HG02588 (cell line): ENCODE data around the gene KIF5C.

Source experiments
- ATAC-seq: cut with Tn5 transposase; IDR thresholded peaks from one replicate; pipeline ENCODE4 v1.9.1; 2021; ENCODE audit warnings: mild to moderate bottlenecking, moderate library complexity; ENCODE audit not compliant: unreplicated experiment

KIF5C gene

DNA sequence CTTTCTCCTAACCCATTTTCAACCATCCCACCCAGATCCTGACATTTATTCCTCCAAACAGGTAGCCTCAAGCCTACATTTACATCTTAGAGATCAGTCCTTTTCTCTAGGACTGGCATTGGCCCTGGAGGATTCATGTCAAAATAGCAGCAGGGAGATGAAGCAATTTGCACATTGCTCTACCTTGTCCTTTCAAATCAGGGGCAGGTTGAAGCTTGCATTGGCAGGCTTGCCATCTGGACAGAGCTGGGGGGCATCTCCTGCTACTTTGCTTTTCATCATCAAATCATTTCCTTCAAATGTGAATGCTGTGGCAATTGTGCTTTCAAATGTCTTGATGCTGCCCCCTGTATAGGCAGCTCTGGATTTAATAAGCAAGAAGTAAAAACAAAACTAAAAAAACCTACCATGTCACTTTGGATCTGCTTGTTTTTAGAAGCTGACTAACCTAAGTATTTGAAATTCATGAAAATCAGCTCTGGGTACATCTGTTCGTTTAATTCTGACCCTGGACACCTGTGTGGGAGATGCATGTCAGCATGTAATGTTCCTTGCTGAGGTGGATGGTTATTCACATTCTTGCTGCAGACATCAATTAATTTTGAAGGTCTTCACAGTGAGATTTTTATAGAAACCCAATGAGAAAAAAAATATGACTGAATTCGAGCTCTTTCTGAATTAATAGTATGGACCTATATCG is 47.9 kb downstream of the KIF5C start:
- ATAC-seq: no peak

DNA sequence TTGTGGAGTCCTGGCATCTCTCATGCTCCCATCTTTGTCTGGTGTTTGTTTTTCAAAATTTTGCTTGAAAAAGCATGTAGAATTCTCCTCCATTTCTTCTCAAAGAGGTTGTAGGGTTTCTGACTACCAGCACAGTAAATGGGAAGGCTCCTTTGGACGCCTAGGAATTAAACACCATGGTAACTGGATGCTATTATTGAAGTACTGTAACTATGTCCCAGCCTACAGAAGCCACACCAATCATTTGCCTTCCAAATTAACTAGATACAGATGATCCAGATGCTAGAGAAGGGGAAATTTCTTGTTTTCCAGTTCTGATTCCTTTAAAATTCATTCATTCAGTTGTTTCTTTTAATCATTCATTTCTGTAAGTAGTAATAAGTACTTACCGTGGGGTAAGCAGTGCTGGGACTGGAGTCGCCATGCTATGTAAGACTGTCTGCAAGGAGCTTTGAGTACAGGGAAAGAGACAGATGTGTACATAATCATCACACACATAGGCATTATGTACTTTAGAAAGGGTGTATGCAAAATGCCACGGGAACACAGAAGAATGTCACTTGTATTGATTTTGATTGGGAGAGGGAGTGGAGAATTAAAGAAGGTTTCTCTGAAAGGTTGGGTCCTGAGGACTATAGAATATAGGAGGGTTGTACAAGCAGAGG is 49.6 kb downstream of the KIF5C start:
- ATAC-seq: no peak

DNA sequence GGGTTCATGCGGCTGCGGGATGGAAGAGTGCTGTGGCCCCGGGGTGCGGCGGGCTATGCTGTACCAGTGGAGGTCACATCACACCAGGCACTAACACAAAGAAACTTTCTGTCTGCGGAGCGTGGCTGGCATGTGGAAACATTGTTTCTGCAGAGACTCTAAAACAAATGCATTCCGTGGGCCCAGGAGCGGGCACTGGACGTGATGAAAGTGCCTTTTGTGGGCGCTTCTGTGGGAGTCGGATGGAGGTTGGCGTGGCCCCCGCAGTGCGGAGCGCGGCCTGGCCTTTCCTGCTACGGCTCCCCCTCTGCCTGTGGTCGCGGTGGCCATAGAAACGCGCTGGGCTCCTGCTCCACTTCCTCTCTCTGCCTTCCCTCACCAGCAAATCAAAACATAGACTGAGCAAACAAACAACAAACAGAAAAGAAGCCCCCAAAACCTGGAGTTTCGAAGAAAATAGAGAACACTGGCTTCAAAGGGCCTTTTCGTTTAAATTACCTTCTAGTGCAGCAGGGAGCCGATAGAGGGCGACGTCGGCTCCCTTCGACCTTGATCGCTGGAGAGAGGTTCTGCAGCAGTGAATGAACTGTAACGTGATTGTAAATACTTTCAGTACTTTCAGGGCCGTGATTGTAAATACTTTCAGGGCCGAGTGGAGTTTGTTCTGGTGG is 51.4 kb downstream of the KIF5C start:
- ATAC-seq: peak; percentile 86

DNA sequence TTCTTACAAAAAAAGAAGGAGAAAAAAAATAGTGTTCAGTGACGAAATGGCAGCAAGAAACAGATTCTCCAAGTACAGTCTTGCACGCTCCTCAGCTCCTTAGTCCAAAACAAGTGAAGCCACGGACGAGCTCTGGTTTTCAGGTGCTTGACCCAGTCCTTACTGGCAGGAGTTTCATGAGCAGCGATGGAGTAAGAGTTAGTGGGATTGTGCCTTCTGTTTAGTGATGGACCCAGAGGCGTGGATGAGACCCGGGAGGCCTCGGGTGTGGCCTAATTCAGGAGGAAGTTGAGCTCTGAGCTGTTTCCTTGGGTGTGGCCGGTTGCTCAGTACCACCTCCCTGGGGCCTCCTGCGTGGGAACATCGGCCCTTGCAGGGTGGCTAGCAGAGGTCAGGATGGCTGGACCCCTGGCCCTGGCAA is 52.0 kb downstream of the KIF5C start:
- ATAC-seq: peak; percentile 77

DNA sequence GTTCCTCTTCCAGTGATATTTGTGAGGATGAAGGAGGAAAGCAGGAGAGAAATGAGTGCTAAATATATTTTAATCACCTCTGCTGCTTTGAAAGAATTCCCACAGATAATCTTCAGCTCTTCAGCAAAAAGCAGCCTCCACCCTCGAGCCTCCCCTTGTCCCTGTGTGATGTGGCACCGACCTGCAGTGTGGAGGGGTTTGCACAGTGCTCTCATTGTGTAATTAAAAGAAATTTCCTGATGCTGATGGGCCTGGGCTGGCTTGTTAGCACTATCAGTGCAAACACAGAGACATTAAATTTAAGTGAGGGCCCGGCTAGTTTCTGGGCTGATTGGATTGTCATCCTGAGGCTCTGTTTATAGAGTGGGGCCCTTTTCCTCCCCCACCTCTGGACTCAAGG is 53.4 kb downstream of the KIF5C start:
- ATAC-seq: no peak

DNA sequence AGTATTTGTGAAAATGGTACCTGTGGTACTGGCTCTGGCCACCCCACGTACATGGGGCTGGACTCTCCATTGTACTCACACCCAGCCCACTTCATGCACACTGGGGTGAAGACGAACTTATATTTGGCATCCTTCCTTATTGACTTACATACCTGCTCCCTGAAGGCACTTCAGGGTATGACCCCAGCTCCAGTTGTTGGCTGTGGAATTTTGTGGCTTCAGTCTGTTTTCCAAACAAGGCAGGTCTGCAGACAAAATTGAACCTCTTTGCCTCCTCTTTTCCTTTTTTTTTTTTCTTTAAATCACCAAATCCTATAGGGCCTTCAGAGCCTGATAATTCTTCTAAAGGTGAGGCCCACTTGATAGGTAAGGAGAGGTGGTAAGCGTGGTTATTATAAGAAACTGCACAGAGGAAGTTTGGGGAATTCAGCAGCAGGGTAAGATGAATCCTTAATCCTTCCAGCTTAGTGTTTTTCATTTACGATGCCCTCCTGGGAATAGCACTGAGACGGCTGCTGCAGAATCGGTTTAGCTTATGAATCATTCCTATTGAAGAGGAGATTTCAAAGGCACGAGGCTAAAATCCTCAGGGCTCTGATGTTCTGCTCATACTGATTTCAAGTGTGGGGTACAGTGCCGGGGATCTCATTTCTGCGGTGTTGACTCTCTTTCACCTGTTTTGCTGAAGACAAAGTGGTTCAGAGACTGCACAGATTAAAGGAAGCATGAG is 55.2 kb downstream of the KIF5C start:
- ATAC-seq: no peak

DNA sequence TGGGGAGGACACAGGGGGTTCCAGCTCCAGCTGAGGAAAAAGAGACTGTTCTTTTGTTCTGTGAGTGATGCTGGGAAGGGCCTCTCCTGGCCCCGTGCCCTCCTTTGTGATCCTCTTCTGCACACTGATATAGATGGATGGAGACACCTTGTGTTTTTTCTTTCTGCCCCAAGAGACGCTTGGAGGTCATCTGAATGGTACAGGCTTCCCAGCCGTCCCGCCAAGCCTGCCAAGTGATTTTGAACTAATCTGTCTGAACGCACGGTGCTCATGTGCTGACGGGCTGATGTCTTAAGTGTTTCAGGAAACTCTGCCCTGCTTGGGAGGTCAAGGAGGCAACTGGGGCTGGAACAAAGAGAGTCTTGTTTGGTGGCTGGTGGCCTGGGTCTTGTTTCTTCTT is 57.5 kb downstream of the KIF5C start:
- no peak for ATAC-seq

DNA sequence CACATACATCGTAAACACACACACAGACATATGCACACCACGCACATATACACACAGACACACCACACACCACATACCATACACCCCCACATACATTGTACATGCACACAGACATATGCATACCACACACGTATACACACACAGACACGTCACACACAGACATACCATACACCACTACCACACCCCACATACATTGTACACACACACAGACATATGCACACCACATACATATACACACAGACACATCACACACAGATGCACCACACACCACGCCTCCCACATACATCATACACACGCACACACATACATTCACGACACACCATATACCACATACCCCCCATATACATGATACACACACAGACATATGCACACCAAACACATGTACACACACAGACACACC is 58.4 kb downstream of the KIF5C start:
- no peak for ATAC-seq

DNA sequence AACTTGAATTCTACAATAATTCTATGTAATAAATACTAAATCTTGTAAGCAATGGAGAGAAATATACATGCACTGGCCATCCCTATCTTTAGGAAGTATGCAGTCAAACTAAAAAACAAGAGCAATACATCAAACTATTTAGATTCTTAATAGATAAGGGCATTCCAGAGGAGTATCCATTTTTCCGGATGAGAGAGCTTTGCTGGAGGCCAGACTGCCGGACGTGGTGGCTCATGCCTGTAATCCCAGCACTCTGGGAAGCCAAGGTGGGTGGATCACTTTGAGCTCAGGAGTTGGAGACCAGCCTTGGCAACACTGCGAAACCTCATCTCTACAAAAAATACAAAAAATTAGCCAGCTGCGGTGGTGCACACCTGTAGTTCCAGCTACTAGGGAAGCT is 60.8 kb downstream of the KIF5C start:
- no peak for ATAC-seq

DNA sequence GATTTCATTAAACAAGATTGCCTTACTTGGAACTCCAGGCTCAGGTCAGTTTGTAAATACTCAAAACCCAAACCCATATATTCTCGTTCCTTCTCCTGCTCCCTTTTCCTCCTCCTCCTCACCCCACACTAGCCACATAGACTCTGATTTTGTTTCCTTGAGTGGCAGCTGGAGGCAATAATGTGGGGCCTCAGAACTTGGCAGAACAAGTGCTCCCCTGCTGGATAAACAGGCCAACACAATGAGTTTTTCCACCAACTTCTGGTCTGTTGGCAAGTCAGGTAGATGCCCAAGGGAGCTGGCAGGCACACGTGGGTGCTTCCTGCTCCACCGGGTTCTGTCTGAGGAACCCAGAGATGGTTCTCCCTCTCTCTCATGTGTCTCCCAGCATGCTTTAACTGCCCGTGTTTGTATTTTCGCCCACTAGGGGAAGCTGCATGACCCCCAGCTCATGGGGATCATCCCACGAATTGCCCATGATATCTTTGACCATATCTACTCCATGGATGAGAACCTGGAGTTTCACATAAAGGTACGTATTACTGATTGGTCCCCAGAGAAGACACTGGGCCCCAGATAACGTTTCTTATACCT is 61.9 kb downstream of the KIF5C start:
- ATAC-seq: no peak

DNA sequence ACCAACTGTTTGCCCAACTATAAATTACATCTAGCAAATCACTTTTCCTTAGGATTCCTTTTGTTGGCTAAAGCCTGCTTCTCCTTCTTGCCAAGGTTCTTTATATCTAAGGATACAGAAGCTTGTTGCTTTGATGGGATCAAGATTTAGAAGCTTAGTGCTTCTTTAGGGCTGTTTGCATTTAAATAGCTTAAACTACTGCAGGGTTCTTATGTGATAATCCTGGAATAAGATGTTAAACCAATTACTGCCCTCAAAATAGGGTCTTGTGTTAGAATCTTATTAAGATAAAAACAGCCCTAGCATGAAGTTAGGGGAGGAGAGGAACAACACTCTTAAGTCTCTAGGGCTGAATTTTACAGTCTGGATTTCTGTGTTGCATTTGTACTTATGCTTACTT is 64.2 kb downstream of the KIF5C start:
- ATAC-seq: no peak

DNA sequence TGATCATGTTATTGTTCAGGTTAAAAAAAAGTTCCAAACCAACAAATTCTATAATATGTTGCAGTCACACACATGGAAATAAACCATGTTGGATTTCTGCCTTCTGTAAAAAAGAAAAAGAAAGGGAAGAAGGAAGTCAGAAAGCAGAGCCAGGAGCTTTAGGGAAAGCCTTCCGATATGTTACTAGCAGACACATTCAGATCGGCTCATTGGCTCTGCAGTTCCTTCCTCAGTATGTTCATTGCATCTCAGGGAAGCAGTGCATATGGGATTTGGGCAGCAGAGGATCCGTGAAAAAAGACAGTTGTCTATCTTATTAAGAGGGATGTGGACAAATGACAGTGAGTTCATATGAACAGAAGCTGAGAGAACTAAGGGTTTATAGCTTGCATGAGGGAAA is 68.1 kb downstream of the KIF5C start:
- no peak for ATAC-seq

DNA sequence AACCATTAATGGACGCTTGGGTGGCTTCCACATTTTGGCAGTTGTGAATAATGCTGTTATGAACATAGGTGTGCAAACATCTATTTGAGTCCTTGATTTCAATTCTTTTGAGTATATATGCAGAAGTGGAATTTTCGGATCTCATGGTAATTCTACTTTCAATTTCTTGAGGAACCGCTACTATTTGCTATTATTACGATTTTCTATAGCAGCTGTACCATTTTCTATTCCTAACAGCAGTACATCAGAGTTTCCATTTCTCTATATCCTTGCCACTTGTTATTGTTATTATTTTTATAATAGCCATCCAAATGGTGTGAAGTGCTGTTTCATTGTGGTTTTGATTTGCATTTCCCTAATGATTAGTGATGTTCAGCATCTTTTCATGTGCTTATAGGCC is 69.5 kb downstream of the KIF5C start:
- no peak for ATAC-seq

DNA sequence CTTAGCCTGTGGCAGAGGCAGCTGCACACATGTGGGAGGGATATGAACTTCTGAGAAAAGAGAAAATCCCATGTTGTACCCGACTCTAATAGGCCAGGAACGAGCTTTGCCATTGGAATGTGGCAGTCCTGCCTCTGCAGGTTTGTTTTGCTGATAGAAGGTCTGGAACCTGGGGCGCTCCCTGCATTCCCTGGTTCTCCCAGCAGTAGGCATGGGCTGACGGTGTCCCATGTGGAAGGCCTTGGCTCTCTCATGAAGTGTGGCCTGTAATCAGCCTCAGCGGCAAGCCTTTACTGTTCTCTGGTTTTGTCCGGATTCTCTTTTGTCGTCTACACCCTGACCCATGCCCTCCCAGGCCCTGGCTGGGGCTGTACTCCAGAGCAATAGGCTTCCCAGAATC is 72.3 kb downstream of the KIF5C start:
- no peak for ATAC-seq

DNA sequence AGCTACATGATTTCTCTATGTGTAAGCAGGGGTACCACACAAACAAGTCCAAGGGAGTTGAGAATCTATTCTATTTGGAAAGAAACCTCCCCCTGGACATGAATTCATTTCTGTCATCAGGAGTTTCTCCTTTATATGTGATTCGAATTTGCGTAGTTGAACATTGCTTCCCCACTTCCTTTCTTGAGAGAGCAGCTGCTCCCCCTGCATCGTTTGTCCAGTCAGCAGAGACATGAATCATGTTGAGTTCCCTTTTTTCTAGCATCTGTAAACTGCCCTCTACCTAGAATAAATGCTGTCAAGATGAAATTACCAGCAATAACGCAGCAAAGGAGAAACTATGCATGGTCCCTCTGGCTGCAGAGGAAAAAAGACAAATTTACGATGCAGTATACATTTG is 73.8 kb downstream of the KIF5C start:
- no peak for ATAC-seq

DNA sequence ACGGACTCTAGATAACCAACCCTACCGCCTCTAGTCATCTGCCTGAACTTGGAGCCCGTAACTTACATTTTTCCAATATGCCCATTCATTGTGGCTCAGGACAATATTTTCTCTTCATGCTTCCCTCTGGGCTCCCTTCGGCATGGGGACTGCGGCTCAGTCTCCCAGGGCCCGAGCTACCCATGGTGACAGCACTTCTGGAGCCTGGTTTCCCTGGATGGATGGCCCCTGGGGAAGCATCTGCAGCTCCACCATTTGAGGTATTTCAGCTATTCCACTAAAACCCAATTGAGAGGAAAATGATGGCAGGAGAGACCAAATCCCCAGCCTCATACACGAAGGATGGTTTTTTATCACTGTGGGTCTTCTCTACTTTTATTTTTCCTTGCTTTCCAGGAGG is 74.3 kb downstream of the KIF5C start:
- ATAC-seq: no peak

DNA sequence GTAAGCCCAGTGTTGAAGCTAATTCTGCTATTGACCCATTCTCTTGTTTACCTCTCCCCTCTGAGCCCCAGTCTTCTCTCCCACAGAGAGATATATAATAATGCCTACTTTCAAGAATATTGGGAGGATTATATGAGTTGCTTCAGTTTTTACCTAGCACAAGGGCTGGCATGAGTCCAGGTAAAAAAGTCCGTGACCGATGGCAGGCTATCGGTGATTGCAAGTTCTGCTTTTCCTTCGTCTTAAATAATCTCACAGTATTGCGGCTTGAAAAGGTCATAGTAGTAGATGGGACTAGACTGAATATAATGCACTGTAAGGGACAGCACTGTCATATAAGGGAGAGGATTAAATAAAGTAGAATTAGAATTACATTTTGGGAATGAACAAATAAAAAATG is 77.6 kb downstream of the KIF5C start:
- ATAC-seq: no peak

DNA sequence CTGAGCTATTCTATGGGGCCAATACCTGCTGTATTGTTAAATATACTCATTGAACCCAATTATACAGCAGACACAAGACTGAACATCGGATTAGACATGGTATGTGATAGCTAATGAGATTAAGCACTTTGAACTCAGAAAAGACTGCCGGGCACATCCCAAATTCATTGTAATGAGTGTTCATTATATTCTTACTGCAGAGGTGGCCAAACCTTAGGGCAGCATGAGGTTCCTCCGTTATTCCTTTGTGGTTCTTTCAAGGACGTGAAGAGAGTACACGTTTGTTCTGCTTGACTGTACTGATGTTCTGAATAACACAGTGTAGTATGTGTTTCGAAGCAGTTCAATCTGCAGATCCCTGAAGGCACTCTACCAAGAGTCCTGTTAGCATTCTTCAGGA is 78.4 kb downstream of the KIF5C start:
- no peak for ATAC-seq

DNA sequence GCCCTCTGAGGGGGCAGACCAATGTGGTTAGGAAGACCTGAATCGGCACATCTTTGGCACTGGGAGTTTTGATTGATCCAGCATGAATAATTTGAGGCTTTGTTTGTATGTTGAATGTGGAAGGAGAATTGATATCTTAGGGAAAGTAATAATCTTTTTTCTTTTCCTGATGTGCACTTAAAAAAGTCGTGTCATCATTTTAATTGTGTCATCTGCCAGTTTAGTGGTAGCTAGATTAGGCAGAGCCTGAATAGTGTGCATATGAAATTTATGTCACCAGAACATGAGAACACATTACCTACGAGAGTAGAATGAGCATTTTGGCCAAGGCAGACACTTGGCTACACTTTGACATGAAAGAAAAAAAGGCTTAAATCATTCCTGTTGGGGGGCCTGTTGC is 79.5 kb downstream of the KIF5C start:
- no peak for ATAC-seq

DNA sequence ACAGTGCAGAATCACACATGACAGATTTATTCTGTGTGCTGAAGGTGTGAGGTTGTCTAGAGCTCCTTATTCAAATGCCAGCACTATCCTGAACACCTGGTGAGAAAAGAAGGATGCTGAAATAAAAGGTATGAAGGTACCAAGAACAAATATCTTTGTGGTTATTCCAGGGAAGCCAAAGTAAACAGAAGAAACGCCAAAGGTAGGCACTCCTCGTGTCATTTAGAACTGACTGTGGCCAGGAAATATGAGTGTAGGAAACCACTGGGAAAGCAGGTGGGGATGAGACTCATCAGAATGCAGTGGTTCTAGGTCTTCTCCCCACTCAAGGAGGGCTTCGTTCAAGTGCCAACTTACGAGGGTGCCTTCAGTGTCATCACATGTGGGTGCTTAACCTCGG is 80.8 kb downstream of the KIF5C start:
- ATAC-seq: no peak

DNA sequence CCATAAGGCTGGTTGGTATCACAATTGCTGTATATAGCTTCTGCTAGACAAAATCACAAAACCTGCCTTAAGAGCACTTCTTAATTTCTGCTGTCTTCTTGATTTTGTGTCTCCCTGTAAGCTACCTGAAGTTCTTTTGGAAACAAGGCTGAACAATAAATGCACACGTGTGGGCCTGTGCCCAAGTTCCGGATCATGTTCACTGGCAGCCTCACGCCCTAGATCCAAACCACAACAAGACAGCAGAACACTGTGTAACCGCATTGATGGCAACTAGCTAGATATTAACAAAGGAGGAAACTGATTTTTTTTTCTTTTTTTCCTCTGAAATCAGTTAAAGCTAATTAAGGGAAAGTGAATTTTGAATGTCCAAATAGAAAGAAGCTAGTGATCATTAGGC is 82.0 kb downstream of the KIF5C start:
- ATAC-seq: no peak
